ENCODE measurements around the gene NT5E. TPM values are rescaled to one million over a fixed set of nuclear protein-coding genes. Genes with fewer than 3 reads are reported as not detected.
"Not testable (repeated sequence)": the region's sequence is repeated elsewhere in the genome, so short reads cannot be mapped to it uniquely, and the experiment has no call there.

The NT5E gene
- total and polyA plus RNA-seq, 8 donors: 0.49 to 3.6 (median 2.2) TPM

- 93% methylated on average over 5 of the region's 5 CpGs for WGBS, 2 donors
- no peak for TF ChIP-seq CTCF (IDR thresholded peaks at IDR 0.05)
- intact Hi-C loops (cut with DNase I): no loop called here
- no peaks in the 10 kb centered on the region for H3K36me3 ChIP-seq
- peaks cover 0 to 7% (median 0%) of the 10 kb centered on the region in 3 donors for H3K4me1 ChIP-seq
- DNase-seq (no peak), FAIRE-seq (no peak), ATAC-seq (no peak)
- H3K27me3 ChIP-seq: no peaks in the 10 kb centered on the region
- H3K27ac ChIP-seq: no peak overlapping the region
- no peaks in the 10 kb centered on the region for H3K9me3 ChIP-seq
- H3K4me3 ChIP-seq: no peak overlapping the region
Measured at GRCh38 chr6:85496856-85497255, 47.0 kb downstream of the NT5E start.

GRCh38 chr6:85498596-85499258, 48.8 kb downstream of the NT5E start:
- 48% methylated on average over 2 of the region's 2 CpGs for whole genome bisulfite sequencing, 2 donors
- no peak overlapping the region for H3K4me3 ChIP-seq
- no peak for FAIRE-seq
- H3K27me3 ChIP-seq: no peaks in the 10 kb centered on the region
- H3K27ac ChIP-seq: no peak overlapping the region
- peaks cover 0 to 7% (median 0%) of the 10 kb centered on the region in 3 donors for H3K4me1 ChIP-seq
- no peak for TF ChIP-seq CTCF (IDR thresholded peaks at IDR 0.05)
- intact Hi-C loops (cut with DNase I): no loop called here
- ATAC-seq: peak; percentile 83 to 92 (median 86)
- no peaks in the 10 kb centered on the region for H3K9me3 ChIP-seq
- peak in 2 of 6 donors; percentile 22 to 31 for DNase-seq
- H3K36me3 ChIP-seq: no peaks in the 10 kb centered on the region

- Histone ChIP-seq H3K4me1 (no peaks in the 10 kb centered on the region), H3K9me3 (no peaks in the 10 kb centered on the region), H3K4me3 (no peak overlapping the region), H3K36me3 (peaks cover 0 to 24% (median 0%) of the 10 kb centered on the region in 3 donors), H3K27ac (no peak overlapping the region), H3K27me3 (no peaks in the 10 kb centered on the region)
- no peak for FAIRE-seq
- intact Hi-C loops (cut with DNase I): no loop called here
- no peak for TF ChIP-seq CTCF (IDR thresholded peaks at IDR 0.05)
- DNase-seq: no peak
- WGBS, 2 donors: 88 to 94% methylated on average over 8 of the region's 8 CpGs
- no peak for ATAC-seq
Measured at GRCh38 chr6:85506441-85507093, 56.7 kb downstream of the NT5E start.

GRCh38 chr6:85516168-85516567, 66.3 kb downstream of the NT5E start:
- H3K4me1 ChIP-seq: no peaks in the 10 kb centered on the region
- ATAC-seq: no peak
- FAIRE-seq: peak; percentile 47

GRCh38 chr6:85524281-85524680, 74.4 kb downstream of the NT5E start:
- FAIRE-seq; H3K27ac ChIP-seq; H3K4me1 ChIP-seq; H3K4me3 ChIP-seq; ATAC-seq; H3K27me3 ChIP-seq; DNase-seq; intact Hi-C loops (cut with DNase I); H3K9me3 ChIP-seq: not testable (repeated sequence)
- H3K36me3 ChIP-seq: peaks cover 0 to 16% (median 5%) of the 10 kb centered on the region in 3 donors
- 83 to 95% methylated on average over 2 of the region's 2 CpGs for WGBS, 2 donors

More at GRCh38 chr6:85516168-85516567, 66.3 kb downstream of the NT5E start:
- TF ChIP-seq CTCF (IDR thresholded peaks at IDR 0.05): no peak
- Histone ChIP-seq H3K9me3 (no peaks in the 10 kb centered on the region), H3K36me3 (peaks cover 0 to 27% (median 8%) of the 10 kb centered on the region in 3 donors), H3K27me3 (no peaks in the 10 kb centered on the region), H3K27ac (no peak overlapping the region), H3K4me3 (no peak overlapping the region)
- DNase-seq: no peak
- intact Hi-C loops (cut with DNase I): no loop called here

Data from pancreas (tissue), 10 donors.